H7 (cell line): ENCODE measurements around the gene BDH1. TPM values are rescaled to one million over a fixed set of nuclear protein-coding genes. Genes with fewer than 3 reads are reported as not detected.

Experiments used
- DNase-seq: peaks from one replicate; pipeline ENCODE4 v3.0.0; 2012
- H3K27me3 ChIP-seq: 2 replicates; pipeline ENCODE4 v1.6.0; 2011; ENCODE audit warnings: mild to moderate bottlenecking, low read length; ENCODE audit not compliant: control insufficient read depth, insufficient read depth
- H3K36me3 ChIP-seq: replicated peaks from 2 replicates; pipeline ENCODE4 v1.5.1; 2011; ENCODE audit warnings: low read length; ENCODE audit not compliant: control insufficient read depth, insufficient read depth
- H3K4me3 ChIP-seq: 2 replicates; pipeline ENCODE4 v1.5.1; 2011; ENCODE audit warnings: low read depth, mild to moderate bottlenecking, control low read depth, low read length, moderate library complexity; ENCODE audit not compliant: insufficient read depth
- total RNA-seq: library from RNA; depleted of rRNA; stranded (reverse); fragments of >200 nt; shearing (Covaris generic); gene quantifications from 2 replicates; pipeline ENCODE4 v1.2.3, GENCODE V29; 2014

The BDH1 gene
- total RNA-seq, 1 experiment from 2014 or later = 25.7 TPM

- Histone ChIP-seq H3K36me3 (no peaks in the 10 kb centered on the region), H3K4me3 (no peak overlapping the region), H3K27me3 (peaks cover 2% of the 10 kb centered on the region; the same call in 1 of the 2 replicates)
- DNase-seq = no peak
Measured at GRCh38 chr3:197513953-197514785, 41.6 kb downstream of the BDH1 start.

- H3K27me3 ChIP-seq = peaks cover 2% of the 10 kb centered on the region; the same call in 1 of the 2 replicates
- no peak overlapping the region for H3K4me3 ChIP-seq
- H3K36me3 ChIP-seq = no peaks in the 10 kb centered on the region
- no peak for DNase-seq
Measured at GRCh38 chr3:197512691-197513571, 42.8 kb downstream of the BDH1 start.

- DNase-seq = peak; percentile 78
- H3K4me3 ChIP-seq = no peak overlapping the region
Measured at GRCh38 chr3:197511853-197512635, 43.7 kb downstream of the BDH1 start.

GRCh38 chr3:197511130-197511529 is 44.6 kb downstream of the BDH1 start:
- no peak for DNase-seq
- Histone ChIP-seq H3K27me3 (peaks cover 2% of the 10 kb centered on the region; the same call in 1 of the 2 replicates), H3K4me3 (no peak overlapping the region), H3K36me3 (no peaks in the 10 kb centered on the region)

More at GRCh38 chr3:197511853-197512635, 43.7 kb downstream of the BDH1 start:
- no peaks in the 10 kb centered on the region for H3K36me3 ChIP-seq
- peaks cover 2% of the 10 kb centered on the region; the same call in 1 of the 2 replicates for H3K27me3 ChIP-seq

- Histone ChIP-seq H3K36me3 (no peaks in the 10 kb centered on the region), H3K4me3 (no peak overlapping the region), H3K27me3 (peaks cover 2% of the 10 kb centered on the region; the same call in 1 of the 2 replicates)
- DNase-seq = no peak
Measured at GRCh38 chr3:197510642-197511018, 45.1 kb downstream of the BDH1 start.

- Histone ChIP-seq H3K36me3 (no peaks in the 10 kb centered on the region), H3K27me3 (peaks cover 2% of the 10 kb centered on the region; the same call in 1 of the 2 replicates), H3K4me3 (no peak overlapping the region)
- no peak for DNase-seq
Measured at GRCh38 chr3:197508924-197509775, 46.6 kb downstream of the BDH1 start.

- Histone ChIP-seq H3K36me3 (no peaks in the 10 kb centered on the region), H3K27me3 (peaks cover 2% of the 10 kb centered on the region; the same call in 1 of the 2 replicates), H3K4me3 (no peak overlapping the region)
- no peak for DNase-seq
Measured at GRCh38 chr3:197508461-197508860, 47.3 kb downstream of the BDH1 start.

- H3K4me3 ChIP-seq = no peak overlapping the region
- H3K27me3 ChIP-seq = peaks cover 2% of the 10 kb centered on the region; the same call in 1 of the 2 replicates
- DNase-seq = no peak
- no peaks in the 10 kb centered on the region for H3K36me3 ChIP-seq
Measured at GRCh38 chr3:197508051-197508451, 47.7 kb downstream of the BDH1 start.

GRCh38 chr3:197507541-197507940 is 48.2 kb downstream of the BDH1 start:
- no peak for DNase-seq
- no peaks in the 10 kb centered on the region for H3K36me3 ChIP-seq
- H3K27me3 ChIP-seq = peaks cover 2% of the 10 kb centered on the region; the same call in 1 of the 2 replicates
- no peak overlapping the region for H3K4me3 ChIP-seq

GRCh38 chr3:197507081-197507480 is 48.7 kb downstream of the BDH1 start:
- H3K36me3 ChIP-seq = no peaks in the 10 kb centered on the region
- peaks cover 2% of the 10 kb centered on the region; the same call in 1 of the 2 replicates for H3K27me3 ChIP-seq
- DNase-seq = no peak
- H3K4me3 ChIP-seq = no peak overlapping the region

- Histone ChIP-seq H3K27me3 (peaks cover 2% of the 10 kb centered on the region; the same call in 1 of the 2 replicates), H3K4me3 (no peak overlapping the region), H3K36me3 (no peaks in the 10 kb centered on the region)
- no peak for DNase-seq
Measured at GRCh38 chr3:197505796-197506548, 49.8 kb downstream of the BDH1 start.

- no peak for DNase-seq
- H3K36me3 ChIP-seq = no peaks in the 10 kb centered on the region
- H3K27me3 ChIP-seq = peaks cover 2% of the 10 kb centered on the region; the same call in 1 of the 2 replicates
- H3K4me3 ChIP-seq = no peak overlapping the region
Measured at GRCh38 chr3:197504641-197505121, 51.1 kb downstream of the BDH1 start.

GRCh38 chr3:197504229-197504628 is 51.5 kb downstream of the BDH1 start:
- Histone ChIP-seq H3K4me3 (no peak overlapping the region), H3K36me3 (no peaks in the 10 kb centered on the region), H3K27me3 (no peaks in the 10 kb centered on the region)
- DNase-seq = no peak
